ENCODE measurements around the gene ZDHHC5.

Gene ZDHHC5, protein sequence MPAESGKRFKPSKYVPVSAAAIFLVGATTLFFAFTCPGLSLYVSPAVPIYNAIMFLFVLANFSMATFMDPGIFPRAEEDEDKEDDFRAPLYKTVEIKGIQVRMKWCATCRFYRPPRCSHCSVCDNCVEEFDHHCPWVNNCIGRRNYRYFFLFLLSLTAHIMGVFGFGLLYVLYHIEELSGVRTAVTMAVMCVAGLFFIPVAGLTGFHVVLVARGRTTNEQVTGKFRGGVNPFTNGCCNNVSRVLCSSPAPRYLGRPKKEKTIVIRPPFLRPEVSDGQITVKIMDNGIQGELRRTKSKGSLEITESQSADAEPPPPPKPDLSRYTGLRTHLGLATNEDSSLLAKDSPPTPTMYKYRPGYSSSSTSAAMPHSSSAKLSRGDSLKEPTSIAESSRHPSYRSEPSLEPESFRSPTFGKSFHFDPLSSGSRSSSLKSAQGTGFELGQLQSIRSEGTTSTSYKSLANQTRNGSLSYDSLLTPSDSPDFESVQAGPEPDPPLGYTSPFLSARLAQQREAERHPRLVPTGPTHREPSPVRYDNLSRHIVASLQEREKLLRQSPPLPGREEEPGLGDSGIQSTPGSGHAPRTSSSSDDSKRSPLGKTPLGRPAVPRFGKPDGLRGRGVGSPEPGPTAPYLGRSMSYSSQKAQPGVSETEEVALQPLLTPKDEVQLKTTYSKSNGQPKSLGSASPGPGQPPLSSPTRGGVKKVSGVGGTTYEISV

DNA sequence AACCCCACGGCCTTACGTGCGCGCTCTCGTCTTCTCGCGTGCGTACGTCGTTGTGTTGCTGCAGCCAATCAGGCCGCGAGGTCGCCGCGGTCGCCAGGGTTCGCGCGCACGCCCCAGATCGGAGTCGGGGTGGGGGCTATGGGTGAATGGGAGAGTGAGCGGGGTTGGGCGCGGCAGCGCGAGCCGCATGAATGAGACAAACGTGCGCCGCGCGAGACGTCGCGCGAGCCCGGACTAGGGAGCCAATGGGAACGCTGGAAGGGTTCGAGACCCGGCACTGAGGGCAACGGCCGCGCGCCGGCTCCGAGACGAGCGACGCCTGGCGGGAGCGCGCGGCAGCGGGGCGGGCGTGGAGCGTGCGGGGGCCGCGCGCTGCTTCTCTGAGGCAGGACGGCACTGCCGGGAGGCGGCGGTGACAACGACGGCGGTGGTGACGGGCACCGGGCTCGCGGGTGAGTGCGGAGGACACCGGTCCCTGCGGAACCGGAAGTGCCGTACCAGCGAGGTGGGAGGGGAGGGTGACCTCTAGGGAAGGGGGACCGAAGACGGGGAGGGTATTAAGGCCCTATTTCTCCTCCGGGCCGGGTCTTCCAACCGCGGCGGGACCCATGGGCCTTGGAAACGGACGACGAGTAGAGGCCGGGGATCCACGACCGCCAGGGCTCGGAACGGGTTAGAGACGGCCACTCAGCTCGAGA is at the start of gene ZDHHC5:
ZDHHC5 (plus strand) TSS at position 379 of the 698 bp plus-strand sequence. CDS start 4,977 bp downstream, outside the sequence.
- no peaks in the 10 kb centered on the region for H3K9me3 Mint-ChIP-seq
- H3K27ac Mint-ChIP-seq: peak within 1 kb of the TSS; percentile 99
- peaks cover 26% of the 10 kb centered on the region for H3K4me1 Mint-ChIP-seq
- peak within 1 kb of the TSS; percentile 98 for H3K4me3 Mint-ChIP-seq
- DNase-seq (ENCODE audit: low spot score in 2 of 2) (peak; percentile 95 to 99), ATAC-seq (ENCODE audit: low read depth) (peak; percentile 78)
- no peaks in the 10 kb centered on the region for H3K27me3 Mint-ChIP-seq
- H3K36me3 Mint-ChIP-seq: peaks cover 6% of the 10 kb centered on the region

DNA sequence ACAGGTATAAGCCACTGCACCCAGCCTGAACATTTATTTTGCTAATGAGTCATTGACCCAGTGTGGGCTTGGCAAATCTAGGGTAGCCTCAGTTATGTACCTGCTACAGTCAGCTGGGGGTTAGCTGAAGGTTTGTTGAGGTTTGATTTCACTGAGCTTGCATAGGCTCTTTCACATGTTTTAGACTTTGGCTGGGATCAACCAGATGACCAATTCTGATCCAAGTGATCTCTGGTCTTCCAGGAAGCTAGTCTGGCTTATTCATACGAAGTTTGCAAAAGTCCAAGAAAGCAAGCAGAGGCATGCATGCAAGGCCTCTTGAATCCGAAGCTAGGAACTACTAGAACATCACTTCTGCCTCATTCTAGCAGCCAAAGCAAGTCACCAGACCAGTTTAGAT is 49.5 kb upstream of the ZDHHC5 start:
- H3K27ac Mint-ChIP-seq: no peak overlapping the region
- no peaks in the 10 kb centered on the region for H3K36me3 Mint-ChIP-seq
- H3K27me3 Mint-ChIP-seq: peaks cover 15% of the 10 kb centered on the region
- H3K4me3 Mint-ChIP-seq: no peak overlapping the region
- peaks cover 3% of the 10 kb centered on the region for H3K9me3 Mint-ChIP-seq
- no peaks in the 10 kb centered on the region for H3K4me1 Mint-ChIP-seq
- ATAC-seq (ENCODE audit: low read depth): no peak
- DNase-seq (ENCODE audit: low spot score in 2 of 2): no peak

DNA sequence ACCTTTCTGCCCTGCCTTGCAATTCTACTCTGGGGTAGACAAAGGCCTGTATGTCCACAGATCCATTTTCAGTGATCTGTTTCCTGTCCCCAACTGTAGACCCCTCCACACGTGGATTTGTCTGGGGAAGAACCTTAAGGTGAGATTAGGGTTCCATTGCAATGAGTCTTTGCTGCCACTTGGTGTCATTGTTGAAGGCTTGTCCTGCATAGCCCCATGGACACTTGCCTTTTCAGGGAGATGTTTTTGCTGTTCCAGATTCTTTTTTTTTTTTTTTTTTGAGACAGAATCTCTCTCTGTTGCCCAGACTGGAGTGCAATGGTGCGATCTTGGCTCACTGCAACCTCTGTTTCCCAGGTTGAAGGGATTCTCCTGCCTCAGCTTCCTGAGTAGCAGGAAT is 48.6 kb upstream of the ZDHHC5 start:
- Mint-ChIP-seq H3K9me3 (peaks cover 3% of the 10 kb centered on the region), H3K27ac (no peak overlapping the region), H3K4me1 (no peaks in the 10 kb centered on the region), H3K36me3 (no peaks in the 10 kb centered on the region), H3K27me3 (peaks cover 13% of the 10 kb centered on the region), H3K4me3 (no peak overlapping the region)
- no peak for DNase-seq (ENCODE audit: low spot score in 2 of 2)
- no peak for ATAC-seq (ENCODE audit: low read depth)

DNA sequence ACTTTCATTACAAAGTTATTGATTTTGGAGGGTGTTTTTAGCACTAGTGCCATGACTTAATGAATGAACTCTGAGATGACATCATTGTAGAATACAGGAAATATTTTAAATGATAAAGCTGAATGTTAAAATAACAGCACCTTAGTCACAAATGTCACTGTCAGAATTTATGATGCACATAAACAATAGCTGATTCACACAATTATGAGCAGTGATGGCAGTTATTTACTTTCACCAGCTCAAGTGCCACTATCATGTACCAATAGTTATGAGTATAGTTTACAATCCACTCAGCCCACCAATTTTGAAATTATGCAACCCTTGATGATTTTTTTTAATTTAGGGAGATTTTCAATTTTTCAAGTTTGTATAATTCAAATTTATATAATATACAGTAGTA is 47.4 kb upstream of the ZDHHC5 start:
- ATAC-seq (ENCODE audit: low read depth): no peak
- DNase-seq (ENCODE audit: low spot score in 2 of 2): no peak
- H3K4me1 Mint-ChIP-seq: no peaks in the 10 kb centered on the region
- peaks cover 3% of the 10 kb centered on the region for H3K9me3 Mint-ChIP-seq
- H3K4me3 Mint-ChIP-seq: no peak overlapping the region
- H3K36me3 Mint-ChIP-seq: no peaks in the 10 kb centered on the region
- peaks cover 11% of the 10 kb centered on the region for H3K27me3 Mint-ChIP-seq
- H3K27ac Mint-ChIP-seq: no peak overlapping the region

DNA sequence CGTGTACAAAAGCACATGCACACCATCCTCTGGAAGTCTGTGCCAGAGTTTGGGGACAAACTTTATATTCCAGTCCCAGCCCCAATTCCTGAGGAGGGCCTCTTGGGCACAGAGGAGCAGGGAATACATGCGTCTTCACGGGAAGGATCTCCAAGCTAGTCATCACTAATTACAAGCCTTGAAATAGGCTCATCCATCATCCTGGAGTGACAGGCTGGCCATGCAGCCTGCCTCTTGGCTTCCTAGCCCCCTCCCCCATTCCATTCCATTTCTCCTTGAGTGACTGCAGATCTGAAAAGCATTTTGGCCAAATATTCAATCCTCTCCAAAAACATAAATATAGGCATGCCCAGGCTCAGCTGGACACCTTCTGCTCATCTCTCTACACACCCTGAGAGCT is 45.7 kb upstream of the ZDHHC5 start:
- Mint-ChIP-seq H3K27ac (no peak overlapping the region), H3K4me3 (no peak overlapping the region), H3K4me1 (no peaks in the 10 kb centered on the region), H3K36me3 (no peaks in the 10 kb centered on the region), H3K27me3 (peaks cover 13% of the 10 kb centered on the region), H3K9me3 (peaks cover 3% of the 10 kb centered on the region)
- ATAC-seq (ENCODE audit: low read depth) (no peak), DNase-seq (ENCODE audit: low spot score in 2 of 2) (no peak)

DNA sequence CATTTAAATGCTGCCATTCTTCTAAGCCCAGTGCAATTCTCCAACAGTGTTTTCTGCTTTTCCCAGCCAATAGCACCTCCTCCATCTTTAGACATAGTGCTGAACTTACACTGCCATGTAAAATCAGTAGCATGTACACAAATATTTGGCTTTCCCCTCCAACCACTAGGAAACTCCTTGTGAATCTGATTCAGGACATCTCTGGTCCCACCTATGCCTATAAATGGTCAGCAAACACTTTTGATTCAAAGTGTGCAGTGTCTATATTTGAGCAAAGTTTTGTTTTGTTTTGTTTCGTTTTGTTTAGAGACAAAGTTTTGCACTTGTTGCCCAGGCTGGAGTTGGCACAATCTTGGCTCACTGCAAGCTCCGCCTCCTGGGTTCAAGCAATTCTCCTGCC is 43.0 kb upstream of the ZDHHC5 start:
- H3K27ac Mint-ChIP-seq: no peak overlapping the region
- H3K4me3 Mint-ChIP-seq: no peak overlapping the region
- H3K27me3 Mint-ChIP-seq: peaks cover 19% of the 10 kb centered on the region
- no peaks in the 10 kb centered on the region for H3K4me1 Mint-ChIP-seq
- no peaks in the 10 kb centered on the region for H3K36me3 Mint-ChIP-seq
- no peak for ATAC-seq (ENCODE audit: low read depth)
- no peak for DNase-seq (ENCODE audit: low spot score in 2 of 2)
- H3K9me3 Mint-ChIP-seq: peaks cover 3% of the 10 kb centered on the region

DNA sequence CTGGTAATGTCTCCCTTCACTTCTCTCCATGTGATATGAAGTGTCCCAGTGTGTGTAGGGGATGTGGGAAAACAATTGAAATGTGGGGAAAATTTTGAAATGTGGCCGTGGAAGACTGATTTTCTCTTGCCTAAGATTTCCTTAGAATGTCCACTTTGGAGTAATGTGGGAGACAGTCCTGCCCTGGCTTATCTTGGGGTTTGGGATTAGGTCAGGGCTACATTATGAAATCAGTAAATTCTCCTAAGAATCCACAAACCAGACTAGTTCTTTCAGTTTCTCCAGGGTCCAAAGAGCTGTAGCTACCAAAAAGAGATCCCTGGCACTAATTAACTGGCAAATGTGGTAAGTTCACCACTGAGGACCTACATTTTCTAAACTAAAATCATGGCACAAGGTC is 41.0 kb upstream of the ZDHHC5 start:
- Mint-ChIP-seq H3K9me3 (peaks cover 3% of the 10 kb centered on the region), H3K27me3 (peaks cover 29% of the 10 kb centered on the region), H3K36me3 (no peaks in the 10 kb centered on the region), H3K4me3 (no peak overlapping the region), H3K27ac (no peak overlapping the region), H3K4me1 (no peaks in the 10 kb centered on the region)
- ATAC-seq (ENCODE audit: low read depth) (no peak), DNase-seq (ENCODE audit: low spot score in 2 of 2) (no peak)

DNA sequence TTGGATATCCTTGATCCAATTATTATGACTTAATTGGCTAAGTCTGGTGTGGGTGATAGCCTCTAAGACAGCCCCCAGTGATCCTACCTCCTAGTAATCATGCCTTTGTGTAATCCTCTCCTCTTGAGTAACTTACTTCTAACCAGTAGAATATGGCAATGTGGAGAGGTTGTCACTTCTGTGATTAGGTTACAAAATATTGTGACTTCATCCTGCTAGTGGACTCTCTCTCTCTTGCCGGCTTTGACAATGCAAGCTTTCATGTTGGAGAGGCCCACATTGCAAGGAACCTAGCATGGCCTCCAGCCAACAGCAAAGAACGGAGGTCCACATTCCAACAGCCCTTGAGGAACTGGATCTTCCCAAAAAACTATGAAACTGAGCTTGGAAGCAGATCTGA is 37.7 kb upstream of the ZDHHC5 start:
- H3K36me3 Mint-ChIP-seq: no peaks in the 10 kb centered on the region
- no peaks in the 10 kb centered on the region for H3K9me3 Mint-ChIP-seq
- peaks cover 40% of the 10 kb centered on the region for H3K27me3 Mint-ChIP-seq
- H3K27ac Mint-ChIP-seq: no peak overlapping the region
- H3K4me3 Mint-ChIP-seq: no peak overlapping the region
- no peak for DNase-seq (ENCODE audit: low spot score in 2 of 2)
- ATAC-seq (ENCODE audit: low read depth): no peak
- H3K4me1 Mint-ChIP-seq: no peaks in the 10 kb centered on the region

DNA sequence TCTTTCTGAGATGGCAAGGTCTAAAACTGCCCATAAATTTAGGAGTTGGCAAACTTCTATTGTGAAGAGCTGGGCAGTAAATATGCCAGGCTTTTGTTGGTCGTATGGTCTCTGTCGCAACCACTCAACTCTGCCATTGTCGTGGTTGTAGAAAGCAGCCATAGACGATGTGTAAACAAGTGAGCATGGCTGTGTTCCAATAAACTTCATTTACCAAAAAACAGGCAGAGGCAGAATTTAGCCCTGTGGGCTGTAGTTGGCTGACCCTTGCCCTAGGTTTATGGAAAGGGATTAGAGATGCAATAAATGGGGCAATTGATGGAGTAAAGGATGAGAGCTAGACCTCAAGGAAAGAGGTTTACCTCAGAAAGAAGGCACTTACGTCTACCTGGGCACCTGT is 35.8 kb upstream of the ZDHHC5 start:
- Mint-ChIP-seq H3K9me3 (no peaks in the 10 kb centered on the region), H3K4me1 (no peaks in the 10 kb centered on the region), H3K4me3 (no peak overlapping the region), H3K27me3 (peaks cover 38% of the 10 kb centered on the region), H3K27ac (no peak overlapping the region), H3K36me3 (no peaks in the 10 kb centered on the region)
- DNase-seq (ENCODE audit: low spot score in 2 of 2) (no peak), ATAC-seq (ENCODE audit: low read depth) (no peak)

DNA sequence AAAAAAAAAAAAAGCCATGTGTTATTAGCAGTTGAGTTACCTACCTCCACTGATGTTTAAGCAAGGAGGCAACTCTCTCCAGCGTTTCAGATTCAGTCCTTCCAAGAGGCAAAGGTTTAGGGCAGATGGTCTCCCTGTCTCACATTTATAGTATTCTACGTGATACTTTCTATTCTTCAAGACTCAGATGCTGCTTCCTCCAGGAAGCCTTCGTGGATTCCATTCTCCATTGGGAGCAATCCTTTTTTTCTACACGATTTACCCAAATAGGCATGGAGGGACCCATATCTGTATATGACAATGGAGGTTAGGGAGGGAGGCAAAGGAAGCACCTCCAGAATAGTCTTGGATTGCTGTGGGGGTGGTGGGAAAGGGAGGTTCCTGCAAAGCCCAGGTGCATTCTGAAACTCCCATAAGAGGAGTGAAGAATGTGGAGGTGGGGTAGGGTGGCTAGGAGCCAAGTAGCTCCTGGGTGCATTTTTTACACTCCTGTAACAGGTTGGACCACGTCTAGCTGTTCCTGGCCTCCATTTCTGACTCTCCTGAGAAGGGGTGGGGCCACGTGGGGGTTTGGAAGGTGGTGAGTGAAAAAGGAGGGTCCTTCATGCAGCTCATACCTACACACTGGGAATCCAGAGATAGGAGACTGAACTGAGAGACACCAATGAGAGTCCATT is 34.4 kb upstream of the ZDHHC5 start:
- H3K4me3 Mint-ChIP-seq: no peak overlapping the region
- H3K9me3 Mint-ChIP-seq: no peaks in the 10 kb centered on the region
- H3K36me3 Mint-ChIP-seq: no peaks in the 10 kb centered on the region
- no peak overlapping the region for H3K27ac Mint-ChIP-seq
- ATAC-seq (ENCODE audit: low read depth) (no peak), DNase-seq (ENCODE audit: low spot score in 2 of 2) (no peak)
- peaks cover 36% of the 10 kb centered on the region for H3K27me3 Mint-ChIP-seq
- peaks cover 7% of the 10 kb centered on the region for H3K4me1 Mint-ChIP-seq

DNA sequence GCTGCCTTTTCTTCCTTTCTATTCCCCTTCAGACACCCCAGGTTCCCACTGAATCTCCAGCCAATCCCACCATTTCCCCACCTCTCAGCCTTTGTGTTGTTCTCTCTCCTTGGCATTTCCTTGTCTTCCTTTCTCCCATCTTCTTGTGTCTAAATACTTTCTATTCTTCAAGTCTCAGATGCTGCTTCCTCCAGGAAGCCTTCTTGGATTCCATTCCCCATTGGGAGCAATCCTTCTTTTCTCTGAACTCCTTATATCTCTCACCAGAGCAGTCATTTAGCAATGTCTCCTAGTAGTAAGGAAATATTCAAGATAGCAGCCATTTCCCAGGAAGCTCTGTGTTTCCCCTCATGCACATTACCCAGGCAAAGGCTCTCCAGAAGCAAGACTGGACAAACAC is 33.6 kb upstream of the ZDHHC5 start:
- no peaks in the 10 kb centered on the region for H3K9me3 Mint-ChIP-seq
- H3K27ac Mint-ChIP-seq: no peak overlapping the region
- no peak overlapping the region for H3K4me3 Mint-ChIP-seq
- peaks cover 13% of the 10 kb centered on the region for H3K4me1 Mint-ChIP-seq
- H3K27me3 Mint-ChIP-seq: peaks cover 39% of the 10 kb centered on the region
- ATAC-seq (ENCODE audit: low read depth) (no peak), DNase-seq (ENCODE audit: low spot score in 2 of 2) (no peak)
- H3K36me3 Mint-ChIP-seq: no peaks in the 10 kb centered on the region

DNA sequence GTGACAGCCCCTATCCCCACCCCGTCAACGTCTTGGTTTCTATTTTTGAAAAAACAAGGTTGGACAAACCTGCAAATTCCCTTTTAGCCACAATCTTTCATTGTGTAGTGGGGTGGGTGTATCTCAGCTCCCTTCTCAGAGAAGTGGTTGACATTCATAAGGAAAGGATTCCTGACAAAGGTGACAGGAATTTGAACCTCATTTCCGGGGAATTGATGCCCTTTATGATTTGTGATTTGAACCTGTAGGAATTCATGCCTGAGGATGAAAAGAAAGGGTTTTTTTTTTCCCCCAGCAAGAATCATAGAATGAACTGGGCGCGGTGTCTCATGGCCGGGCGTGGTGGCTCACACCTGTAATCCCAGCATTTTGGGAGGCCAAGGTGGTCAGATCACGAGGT is 32.7 kb upstream of the ZDHHC5 start:
- Mint-ChIP-seq H3K4me1 (peaks cover 13% of the 10 kb centered on the region), H3K4me3 (no peak overlapping the region), H3K27me3 (peaks cover 35% of the 10 kb centered on the region), H3K36me3 (no peaks in the 10 kb centered on the region), H3K27ac (no peak overlapping the region), H3K9me3 (no peaks in the 10 kb centered on the region)
- DNase-seq (ENCODE audit: low spot score in 2 of 2) (no peak), ATAC-seq (ENCODE audit: low read depth) (no peak)

DNA sequence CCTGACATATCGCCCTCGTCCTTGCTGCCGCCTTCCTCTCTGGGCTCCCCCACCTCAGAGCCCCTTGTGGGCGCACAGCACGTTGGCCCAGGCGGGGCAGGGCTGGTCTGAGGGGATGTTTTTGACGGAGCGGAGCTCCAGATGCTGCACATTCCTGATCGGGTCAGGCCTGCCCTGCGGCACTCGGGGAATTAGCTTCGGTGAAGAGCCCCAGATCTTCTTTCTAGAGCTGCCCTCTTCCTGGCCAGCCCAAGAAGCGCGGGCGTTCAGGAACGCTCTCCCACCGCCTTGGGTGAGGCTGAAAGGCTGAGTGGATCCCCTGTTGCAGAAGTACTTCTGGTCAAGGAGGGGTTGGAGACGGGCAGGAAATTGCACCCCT is 30.3 kb upstream of the ZDHHC5 start:
- DNase-seq (ENCODE audit: low spot score in 2 of 2) (no peak), ATAC-seq (ENCODE audit: low read depth) (no peak)
- Mint-ChIP-seq H3K36me3 (no peaks in the 10 kb centered on the region), H3K27me3 (peaks cover 27% of the 10 kb centered on the region), H3K4me1 (peaks cover 13% of the 10 kb centered on the region), H3K9me3 (no peaks in the 10 kb centered on the region), H3K27ac (no peak overlapping the region), H3K4me3 (peak overlapping the region; percentile 94)
